ENCODE results near the gene MPPED2. TPM values are rescaled to one million over a fixed set of nuclear protein-coding genes. Genes with fewer than 3 reads are reported as not detected.

The MPPED2 gene
- total RNA-seq, 1 donor from 2014 or later, result not detected

- no peak for DNase-seq (ENCODE audit: low read depth)
- TF ChIP-seq CTCF (IDR thresholded peaks at IDR 0.05; ENCODE audit: insufficient read depth, low read length, severe bottlenecking), result no peak
- no peaks in the 10 kb centered on the region for H3K36me3 ChIP-seq (ENCODE audit: control insufficient read depth, insufficient read depth, low read length)
- no peak for FAIRE-seq
- H3K27me3 ChIP-seq (ENCODE audit: control insufficient read depth, insufficient read depth, low read length), result no peaks in the 10 kb centered on the region
- H3K4me3 ChIP-seq (ENCODE audit: low read depth, low read length), result no peak overlapping the region
Observed at GRCh38 chr11:30433831-30434230, 152.3 kb downstream of the MPPED2 start.

- Histone ChIP-seq H3K36me3 (ENCODE audit: control insufficient read depth, insufficient read depth, low read length) (no peaks in the 10 kb centered on the region), H3K4me3 (ENCODE audit: low read depth, low read length) (no peak overlapping the region), H3K27me3 (ENCODE audit: control insufficient read depth, insufficient read depth, low read length) (no peaks in the 10 kb centered on the region)
- DNase-seq (ENCODE audit: low read depth) (no peak), FAIRE-seq (no peak)
- TF ChIP-seq CTCF (IDR thresholded peaks at IDR 0.05; ENCODE audit: insufficient read depth, low read length, severe bottlenecking), result no peak
Observed at GRCh38 chr11:30432716-30433115, 153.4 kb downstream of the MPPED2 start.

- DNase-seq (ENCODE audit: low read depth) (no peak), FAIRE-seq (no peak)
- no peaks in the 10 kb centered on the region for H3K36me3 ChIP-seq (ENCODE audit: control insufficient read depth, insufficient read depth, low read length)
- no peak overlapping the region for H3K4me3 ChIP-seq (ENCODE audit: low read depth, low read length)
- TF ChIP-seq CTCF (IDR thresholded peaks at IDR 0.05; ENCODE audit: insufficient read depth, low read length, severe bottlenecking), result no peak
- no peaks in the 10 kb centered on the region for H3K27me3 ChIP-seq (ENCODE audit: control insufficient read depth, insufficient read depth, low read length)
Observed at GRCh38 chr11:30432178-30432577, 154.0 kb downstream of the MPPED2 start.

- H3K27me3 ChIP-seq (ENCODE audit: control insufficient read depth, insufficient read depth, low read length), result no peaks in the 10 kb centered on the region
- DNase-seq (ENCODE audit: low read depth) (no peak), FAIRE-seq (no peak)
- TF ChIP-seq CTCF (IDR thresholded peaks at IDR 0.05; ENCODE audit: insufficient read depth, low read length, severe bottlenecking), result no peak
- no peak overlapping the region for H3K4me3 ChIP-seq (ENCODE audit: low read depth, low read length)
- no peaks in the 10 kb centered on the region for H3K36me3 ChIP-seq (ENCODE audit: control insufficient read depth, insufficient read depth, low read length)
Observed at GRCh38 chr11:30431127-30431814, 154.9 kb downstream of the MPPED2 start.

- DNase-seq (ENCODE audit: low read depth) (no peak), FAIRE-seq (no peak)
- Histone ChIP-seq H3K27me3 (ENCODE audit: control insufficient read depth, insufficient read depth, low read length) (no peaks in the 10 kb centered on the region), H3K4me3 (ENCODE audit: low read depth, low read length) (no peak overlapping the region), H3K36me3 (ENCODE audit: control insufficient read depth, insufficient read depth, low read length) (no peaks in the 10 kb centered on the region)
- TF ChIP-seq CTCF (IDR thresholded peaks at IDR 0.05; ENCODE audit: insufficient read depth, low read length, severe bottlenecking), result no peak
Observed at GRCh38 chr11:30429550-30429949, 156.6 kb downstream of the MPPED2 start.

- FAIRE-seq (no peak), DNase-seq (ENCODE audit: low read depth) (no peak)
- Histone ChIP-seq H3K4me3 (ENCODE audit: low read depth, low read length) (no peak overlapping the region), H3K27me3 (ENCODE audit: control insufficient read depth, insufficient read depth, low read length) (no peaks in the 10 kb centered on the region), H3K36me3 (ENCODE audit: control insufficient read depth, insufficient read depth, low read length) (no peaks in the 10 kb centered on the region)
- TF ChIP-seq CTCF (IDR thresholded peaks at IDR 0.05; ENCODE audit: insufficient read depth, low read length, severe bottlenecking), result no peak
Observed at GRCh38 chr11:30426781-30427180, 159.4 kb downstream of the MPPED2 start.

All from bronchial epithelial cell (primary cell).